Mucosa of descending colon (tissue), 3 donors: Measurements from ENCODE around the gene SELENOW. TPM values are rescaled to one million over a fixed set of nuclear protein-coding genes. Genes with fewer than 3 reads are reported as not detected.
A peak's percentile ranks its signal among the peaks of the same experiment; 100 is the strongest.

ENCODE experiments used
- ATAC-seq: fragments of 200-7000 bp; cut with Tn5 transposase; one replicate; pipeline ENCODE4 v1.9.1; 2020; ENCODE audit warnings: mild to moderate bottlenecking, moderate library complexity
- DNase-seq, 3 donors: peaks; one replicate each; pipeline ENCODE4 v3.0.0-alpha.2; 2020
- H3K36me3 ChIP-seq: fragments of 200-600 bp; one replicate; pipeline ENCODE4 v1.8.0; 2021; ENCODE audit warnings: low read depth, mild to moderate bottlenecking
- H3K4me1 ChIP-seq: fragments of 200-600 bp; one replicate; pipeline ENCODE4 v1.8.0; 2021; ENCODE audit warnings: low read depth, mild to moderate bottlenecking
- H3K4me3 ChIP-seq: fragments of 200-600 bp; one replicate; pipeline ENCODE4 v1.8.0; 2021; ENCODE audit warnings: mild to moderate bottlenecking
- H3K9me3 ChIP-seq: fragments of 200-600 bp; one replicate; pipeline ENCODE4 v1.8.0; 2021; ENCODE audit warnings: mild to moderate bottlenecking
- CTCF ChIP-seq: fragments of 200-600 bp; IDR thresholded peaks from one replicate; pipeline ENCODE4 v1.8.0; 2022; ENCODE audit warnings: antibody characterized with exemption, mild to moderate bottlenecking
- intact Hi-C, 2 donors: fragments of 100-400 bp; cut with DNase I in 1 of 2; cut with micrococcal nuclease in 1 of 2; formaldehyde crosslinking; loops; one replicate each; pipeline versions ENCODE4 v1.11.0 to v1.11.1; 2022; cut with DNase I, micrococcal nuclease
- long read RNA-seq, 2 donors: library from polyadenylated mRNA; unstranded; transcript quantifications; one replicate each; pipeline ENCODE4 v2.0.0, GENCODE V29; 2019 to 2021
- total RNA-seq, 3 donors: library from RNA; stranded (reverse); fragmentation: NEBNext Ultra II Directional in 2 of 3; extraction: Animal tissue kit (Norgen Biotek cat#: 25700) in 2 of 3; gene quantifications; one replicate each; pipeline versions ENCODE4 v1.2.1 to v1.2.4, GENCODE V29; 2021 to 2023
- donor health status: DM: no; HTN: no; CAD: no; lungs with moderate emphysema.
- donor health status: DM: no; HTN: no; CAD: no.
- donor health status: DM: no; HTN: yes; CAD: no.

SELENOW gene
- total RNA-seq: 100 to 1,000 TPM; 228 to 527 (median 281) TPM
- long read RNA-seq, donor 1, transcript SELENOW-206 (5 exons, 2,437 nt): minor isoform, 5 of 469 reads
- long read RNA-seq, donor 1, transcript SELENOW-212 (6 exons, 888 nt): major isoform, 270 of 469 reads
- long read RNA-seq, donor 1, transcript SELENOW-215 (1 exons, 2,503 nt): minor isoform, 188 of 469 reads
- long read RNA-seq, donor 1, partial matches to known transcripts: 0 of 469 reads
- long read RNA-seq, donor 1, other reads (novel, unspliced or antisense): 3 of 469 reads
- long read RNA-seq, donor 2, transcript SELENOW-215 (1 exons, 2,503 nt): minor isoform, 32 of 149 reads
- long read RNA-seq, donor 2, transcript SELENOW-212 (6 exons, 888 nt): major isoform, 111 of 149 reads
- long read RNA-seq, donor 2, partial matches to known transcripts: 0 of 149 reads
- long read RNA-seq, donor 2, other reads (novel, unspliced or antisense): 5 of 149 reads

GRCh38 chr19:47778049-47778953, at the start of gene SELENOW:
Gene SELENOW (plus strand): TSS chr19:47778703. CDS start chr19:47778786, 83 bp downstream.
- intact Hi-C loops: no loop called here
- DNase-seq: peak; percentile 86 to 92 (median 90)
- TF ChIP-seq CTCF: no peak
- Histone ChIP-seq H3K36me3 (no peaks in the 10 kb centered on the region), H3K4me3 (peak within 1 kb of the TSS; percentile 96), H3K9me3 (no peaks in the 10 kb centered on the region), H3K4me1 (peaks cover 32% of the 10 kb centered on the region)
- ATAC-seq: peak; percentile 84

GRCh38 chr19:47729468-47729798, 49.1 kb upstream of the SELENOW start:
- no peak for TF ChIP-seq CTCF
- H3K4me3 ChIP-seq: no peak overlapping the region
- no peaks in the 10 kb centered on the region for H3K9me3 ChIP-seq
- intact Hi-C loops: no loop called here
- DNase-seq: peak in 2 of 3 donors; percentile 49 to 58
- no peaks in the 10 kb centered on the region for H3K36me3 ChIP-seq
- peaks cover 13% of the 10 kb centered on the region for H3K4me1 ChIP-seq
- ATAC-seq: peak; percentile 74

- Histone ChIP-seq H3K36me3 (no peaks in the 10 kb centered on the region), H3K4me1 (peaks cover 13% of the 10 kb centered on the region), H3K4me3 (no peak overlapping the region), H3K9me3 (no peaks in the 10 kb centered on the region)
- intact Hi-C loops: no loop called here
- peak; percentile 44 to 75 (median 60) for DNase-seq
- peak; percentile 89 for ATAC-seq
- no peak for TF ChIP-seq CTCF
Observed at GRCh38 chr19:47729799-47730520, 48.5 kb upstream of the SELENOW start.

- DNase-seq: no peak
- ATAC-seq: no peak
- Histone ChIP-seq H3K4me1 (peaks cover 13% of the 10 kb centered on the region), H3K36me3 (no peaks in the 10 kb centered on the region), H3K4me3 (no peak overlapping the region), H3K9me3 (no peaks in the 10 kb centered on the region)
- intact Hi-C loops: no loop called here
- no peak for TF ChIP-seq CTCF
Observed at GRCh38 chr19:47730521-47730889, 48.0 kb upstream of the SELENOW start.

GRCh38 chr19:47730910-47731309, 47.6 kb upstream of the SELENOW start:
- Histone ChIP-seq H3K9me3 (no peaks in the 10 kb centered on the region), H3K36me3 (no peaks in the 10 kb centered on the region), H3K4me3 (no peak overlapping the region), H3K4me1 (peaks cover 13% of the 10 kb centered on the region)
- DNase-seq (no peak), ATAC-seq (no peak)
- no peak for TF ChIP-seq CTCF
- intact Hi-C loops: no loop called here
